GM23248 (cell line): ENCODE measurements around the gene PDZD7.

Source experiments
- EZH2 ChIP-seq: fragments of 200-600 bp; sonication (generic); IDR thresholded peaks from 2 replicates; pipeline ENCODE4 v1.6.1; 2018; ENCODE audit warnings: antibody characterized with exemption, mild to moderate bottlenecking; ENCODE audit not compliant: insufficient read depth, poor library complexity, severe bottlenecking
- EZH2phosphoT487 ChIP-seq: fragments of 200-600 bp; sonication (generic); IDR thresholded peaks from 2 replicates; pipeline ENCODE4 v1.6.1; 2018; ENCODE audit warnings: antibody characterized with exemption, moderate library complexity, mild to moderate bottlenecking, low read depth; ENCODE audit not compliant: insufficient read depth

- TF ChIP-seq EZH2, result no peak
- no peak for TF ChIP-seq EZH2phosphoT487
Observed at GRCh38 chr10:101063050-101063525, 32.2 kb upstream of the PDZD7 start.
